Measurements from ENCODE around the gene ATP6V1D. TPM values are rescaled to one million over a fixed set of nuclear protein-coding genes. Genes with fewer than 3 reads are reported as not detected.

ATP6V1D gene
- total and polyA plus RNA-seq, 9 of the 15 experiments (the other 6 are each of a cell fraction or from before 2014, with no cell fraction given) = 35.5 to 91.0 (median 50.0) TPM

GRCh38 chr14:67377916-67378315 lies 18.3 kb upstream of the ATP6V1D start (continued):
- TF ChIP-seq ZNF655 (CRISPR knock-in tag; IDR thresholded peaks at IDR 0.05) (no peak), POLR2H (tag; IDR thresholded peaks at IDR 0.05; ENCODE audit: low read depth) (no peak), HMG20B (CRISPR knock-in tag; IDR thresholded peaks at IDR 0.05) (no peak), IFI16 (CRISPR knock-in tag; IDR thresholded peaks at IDR 0.05) (no peak), ZNF76 (CRISPR knock-in tag; IDR thresholded peaks at IDR 0.05; ENCODE audit: borderline replicate concordance) (no peak), CLOCK (CRISPR knock-in tag; IDR thresholded peaks at IDR 0.05; ENCODE audit: borderline replicate concordance) (no peak)

GRCh38 chr14:67373347-67373746 lies 13.7 kb upstream of the ATP6V1D start:
- H3K4me1 ChIP-seq (replicated peaks in 1 of 2; ENCODE audit: control insufficient read depth in 2 of 2, insufficient read depth in 2 of 2, low read length in 2 of 2) = no peaks in the 10 kb centered on the region; a peak in 1 of 5 replicates
- no peaks in the 10 kb centered on the region for H3K9me1 ChIP-seq (ENCODE audit: control insufficient read depth, insufficient read depth, low read length)
- H3K27ac ChIP-seq (ENCODE audit: extremely low read depth, low read depth, low read length) = no peak overlapping the region
- H2AFZ ChIP-seq (ENCODE audit: low read depth, low read length) = no peak overlapping the region
- POLR2A ChIA-PET = no interaction called here
- H3K36me3 ChIP-seq (ENCODE audit: control insufficient read depth, insufficient read depth, low read length) = peaks cover 93% of the 10 kb centered on the region
- no peaks in the 10 kb centered on the region for H4K20me1 ChIP-seq (replicated peaks; ENCODE audit: control insufficient read depth, insufficient read depth, low read length)
- no peaks in the 10 kb centered on the region for H3K27me3 ChIP-seq (ENCODE audit: control insufficient read depth in 2 of 2, insufficient read depth in 2 of 2, low read length in 2 of 2)
- ATAC-seq = peak; percentile 42; the same call in 2 of the 3 replicates
- H3K4me3 ChIP-seq = no peak overlapping the region
- in situ Hi-C loops (cut with MboI) = no loop called here
- 69% methylated on average over 2 of the region's 2 CpGs for WGBS (ENCODE audit: insufficient coverage, low coverage, missing lambda C conversion rate)
- H3K4me2 ChIP-seq (ENCODE audit: insufficient read depth, low read length) = no peak overlapping the region
- DNase-seq (ENCODE audit: extremely low read depth in 1 of 4, low spot score in 3 of 4) = no peak
- CTCF ChIA-PET (ENCODE audit: low intra/inter-chr PET ratio) = interaction anchor here (0.6 kb wide), 1 partner anchor 263 kb away, joined by 3 read pairs; no protein-coding TSS in a partner anchor
- intact Hi-C loops (cut with micrococcal nuclease) = no loop called here
- H3K9me3 ChIP-seq (replicated peaks; ENCODE audit: control insufficient read depth, insufficient read depth, low read depth, low read length) = no peaks in the 10 kb centered on the region
- no peak for FAIRE-seq
- TF ChIP-seq RAD21 (CRISPR knock-in tag; conservative IDR thresholded peaks at IDR 0.05 in 1 of 2, IDR thresholded peaks at IDR 0.05 in 1 of 2) (peak in 1 of 2 experiments; percentile 2; a peak in 1 of 4 replicates), TAF15 (IDR thresholded peaks at IDR 0.05; ENCODE audit: low read depth, low read length) (no peak), ZFP36 (IDR thresholded peaks at IDR 0.05; ENCODE audit: low read depth, low read length, partially characterized antibody) (peak; percentile 87), KDM5B (IDR thresholded peaks at IDR 0.05; ENCODE audit: insufficient replicate concordance, low read depth, low read length) (no peak)
- BruUV-seq (replicated peaks) = no TSS peak
- peaks cover 41% of the 10 kb centered on the region for H3K79me2 ChIP-seq (ENCODE audit: control insufficient read depth, insufficient read depth, low read length)
- no peak overlapping the region; a peak in 1 of 4 replicates for H3K9ac ChIP-seq (ENCODE audit: insufficient read depth in 1 of 2, low read depth in 2 of 2, low read length in 2 of 2)

Measured in K562 (cell line).